Activated T-helper 1 cell treated with anti-CD3 and anti-CD28 coated beads, Interleukin-12 subunit alpha, Interleukin-12 subunit beta, Interleukin-2, Interleukin-4 antibody, amounts not matched to agents 30 ng/mL and 10 ng/mL and 1 ng/mL, durations not matched to agents 14 hours and 24 hours and 36 hours (primary cell): ENCODE results near the gene MAPK14. TPM values are rescaled to one million over a fixed set of nuclear protein-coding genes. Genes with fewer than 3 reads are reported as not detected.
"Not testable (repeated sequence)": the region's sequence is repeated elsewhere in the genome, so short reads cannot be mapped to it uniquely, and the experiment has no call there.

ENCODE experiments used
- DNase-seq: peaks from one replicate; pipeline ENCODE4 v3.0.0; 2021; ENCODE audit warnings: low spot score
- H3K27ac Mint-ChIP-seq: one replicate; pipeline ENCODE4 v1.8.0; 2021; ENCODE audit warnings: mild to moderate bottlenecking, mixed read lengths
- H3K27me3 Mint-ChIP-seq: one replicate; pipeline ENCODE4 v1.8.0; 2022; ENCODE audit warnings: mild to moderate bottlenecking, moderate library complexity, mixed read lengths; ENCODE audit not compliant: insufficient read depth
- H3K36me3 Mint-ChIP-seq: one replicate; pipeline ENCODE4 v1.8.0; 2021; ENCODE audit warnings: low read depth, mixed read lengths
- H3K4me1 Mint-ChIP-seq: one replicate; pipeline ENCODE4 v1.8.0; 2021; ENCODE audit warnings: low read depth, mixed read lengths
- H3K4me3 Mint-ChIP-seq: one replicate; pipeline ENCODE4 v1.8.0; 2021; ENCODE audit warnings: mild to moderate bottlenecking, moderate library complexity, mixed read lengths
- H3K9me3 Mint-ChIP-seq: one replicate; pipeline ENCODE4 v1.8.0; 2021; ENCODE audit warnings: mixed read lengths
- intact Hi-C: fragments of 100-400 bp; cut with micrococcal nuclease; formaldehyde crosslinking; loops from one replicate; pipeline ENCODE4 v1.15.1; 2024
- total RNA-seq: library from RNA; stranded (reverse); gene quantifications from 2 replicates; pipeline ENCODE4 v1.2.3, GENCODE V29; 2022

MAPK14 gene
- total RNA-seq, 1 donor from 2014 or later = 41.3 TPM

GRCh38 chr6:36025260-36025931 is 2.2 kb upstream of the MAPK14 start:
- peaks cover 30% of the 10 kb centered on the region for H3K27me3 Mint-ChIP-seq
- H3K4me1 Mint-ChIP-seq = peaks cover 20% of the 10 kb centered on the region
- peaks cover 7% of the 10 kb centered on the region for H3K36me3 Mint-ChIP-seq
- H3K27ac Mint-ChIP-seq = no peak overlapping the region
- H3K4me3 Mint-ChIP-seq = no peak overlapping the region
- no peaks in the 10 kb centered on the region for H3K9me3 Mint-ChIP-seq
- intact Hi-C loops = loop anchor here (5.0 to 10.0 kb wide), 2 partner anchors 397 to 669 kb away; partner anchors contain the start of gene RAB44
- no peak for DNase-seq

GRCh38 chr6:36025932-36026327 is 1.7 kb upstream of the MAPK14 start:
- no peak overlapping the region for H3K27ac Mint-ChIP-seq

GRCh38 chr6:36028088-36028876 is 674 bp downstream of the MAPK14 start:
- Mint-ChIP-seq H3K27ac (peak overlapping the region; percentile 85), H3K4me1 (peaks cover 46% of the 10 kb centered on the region), H3K4me3 (peak overlapping the region; percentile 92), H3K27me3 (peaks cover 24% of the 10 kb centered on the region), H3K9me3 (no peaks in the 10 kb centered on the region), H3K36me3 (peaks cover 14% of the 10 kb centered on the region)
- DNase-seq = peak; percentile 28
- intact Hi-C loops = loop anchor here (5.0 to 10.0 kb wide), 2 partner anchors 394 to 667 kb away; partner anchors contain the start of gene RAB44

More at GRCh38 chr6:36025932-36026327, 1.7 kb upstream of the MAPK14 start:
- Mint-ChIP-seq H3K4me3 (no peak overlapping the region), H3K4me1 (peaks cover 25% of the 10 kb centered on the region), H3K36me3 (peaks cover 9% of the 10 kb centered on the region), H3K9me3 (no peaks in the 10 kb centered on the region), H3K27me3 (peaks cover 30% of the 10 kb centered on the region)
- intact Hi-C loops = loop anchor here (2.0 to 10.0 kb wide), 3 partner anchors 396 to 669 kb away; partner anchors contain the start of genes RAB44 and SRSF3
- no peak for DNase-seq

GRCh38 chr6:36028877-36029324 is 1.3 kb downstream of the MAPK14 start:
- Mint-ChIP-seq H3K9me3 (no peaks in the 10 kb centered on the region), H3K27ac (peak overlapping the region; percentile 85), H3K36me3 (peaks cover 14% of the 10 kb centered on the region), H3K4me3 (peak overlapping the region; percentile 92), H3K27me3 (peaks cover 19% of the 10 kb centered on the region), H3K4me1 (peaks cover 52% of the 10 kb centered on the region)
- peak; percentile 40 for DNase-seq
- intact Hi-C loops = loop anchor here (5.0 to 10.0 kb wide), 2 partner anchors 393 to 666 kb away; partner anchors contain the start of gene RAB44

GRCh38 chr6:36029464-36029863 is 1.9 kb downstream of the MAPK14 start:
- Mint-ChIP-seq H3K4me3 (peak overlapping the region; percentile 92), H3K27ac (peak overlapping the region; percentile 53), H3K4me1 (peaks cover 57% of the 10 kb centered on the region), H3K9me3 (no peaks in the 10 kb centered on the region), H3K36me3 (peaks cover 14% of the 10 kb centered on the region), H3K27me3 (peaks cover 17% of the 10 kb centered on the region)
- intact Hi-C loops = loop anchor here (5.0 to 10.0 kb wide), 2 partner anchors 393 to 665 kb away; partner anchors contain the start of gene RAB44
- DNase-seq = no peak

GRCh38 chr6:36032261-36032660 is 4.7 kb downstream of the MAPK14 start:
- DNase-seq = no peak
- H3K27ac Mint-ChIP-seq = no peak overlapping the region
- intact Hi-C loops = no loop called here
- H3K4me1 Mint-ChIP-seq = peaks cover 64% of the 10 kb centered on the region
- no peaks in the 10 kb centered on the region for H3K27me3 Mint-ChIP-seq
- H3K4me3 Mint-ChIP-seq = no peak overlapping the region
- H3K9me3 Mint-ChIP-seq = no peaks in the 10 kb centered on the region
- peaks cover 21% of the 10 kb centered on the region for H3K36me3 Mint-ChIP-seq

- H3K4me3 Mint-ChIP-seq, H3K27ac Mint-ChIP-seq, DNase-seq, H3K9me3 Mint-ChIP-seq, intact Hi-C loops, H3K27me3 Mint-ChIP-seq: not testable (repeated sequence)
- Mint-ChIP-seq H3K4me1 (peaks cover 72% of the 10 kb centered on the region), H3K36me3 (peaks cover 21% of the 10 kb centered on the region)
Observed at GRCh38 chr6:36033144-36033543, 5.5 kb downstream of the MAPK14 start.

GRCh38 chr6:36033935-36034334 is 6.3 kb downstream of the MAPK14 start:
- intact Hi-C loops = no loop called here
- Mint-ChIP-seq H3K27ac (no peak overlapping the region), H3K4me1 (peaks cover 74% of the 10 kb centered on the region), H3K9me3 (no peaks in the 10 kb centered on the region), H3K4me3 (no peak overlapping the region), H3K27me3 (no peaks in the 10 kb centered on the region), H3K36me3 (peaks cover 18% of the 10 kb centered on the region)
- no peak for DNase-seq

- H3K27ac Mint-ChIP-seq = no peak overlapping the region
- H3K4me3 Mint-ChIP-seq = no peak overlapping the region
- H3K27me3 Mint-ChIP-seq = no peaks in the 10 kb centered on the region
- H3K4me1 Mint-ChIP-seq = peaks cover 74% of the 10 kb centered on the region
- DNase-seq = no peak
- intact Hi-C loops = no loop called here
- no peaks in the 10 kb centered on the region for H3K9me3 Mint-ChIP-seq
- peaks cover 16% of the 10 kb centered on the region for H3K36me3 Mint-ChIP-seq
Observed at GRCh38 chr6:36034441-36034840, 6.8 kb downstream of the MAPK14 start.

GRCh38 chr6:36035225-36035624 is 7.6 kb downstream of the MAPK14 start:
- Mint-ChIP-seq H3K9me3 (no peaks in the 10 kb centered on the region), H3K27ac (no peak overlapping the region), H3K27me3 (no peaks in the 10 kb centered on the region), H3K36me3 (peaks cover 14% of the 10 kb centered on the region), H3K4me3 (no peak overlapping the region), H3K4me1 (peaks cover 71% of the 10 kb centered on the region)
- intact Hi-C loops = no loop called here
- no peak for DNase-seq

GRCh38 chr6:36038120-36038876 is 10.7 kb downstream of the MAPK14 start:
- Mint-ChIP-seq H3K27me3 (peaks cover 2% of the 10 kb centered on the region), H3K4me3 (no peak overlapping the region), H3K9me3 (no peaks in the 10 kb centered on the region), H3K27ac (no peak overlapping the region), H3K4me1 (peaks cover 57% of the 10 kb centered on the region), H3K36me3 (peaks cover 6% of the 10 kb centered on the region)
- intact Hi-C loops = no loop called here
- no peak for DNase-seq

GRCh38 chr6:36039112-36039511 is 11.5 kb downstream of the MAPK14 start:
- H3K4me1 Mint-ChIP-seq = peaks cover 49% of the 10 kb centered on the region
- no peak overlapping the region for H3K27ac Mint-ChIP-seq
- H3K4me3 Mint-ChIP-seq = no peak overlapping the region
- no peak for DNase-seq
- H3K27me3 Mint-ChIP-seq = peaks cover 2% of the 10 kb centered on the region
- no peaks in the 10 kb centered on the region for H3K9me3 Mint-ChIP-seq
- intact Hi-C loops = no loop called here
- peaks cover 6% of the 10 kb centered on the region for H3K36me3 Mint-ChIP-seq
